ENCODE measurements around the gene CDT1.

- TF ChIP-seq, protein P1, sequence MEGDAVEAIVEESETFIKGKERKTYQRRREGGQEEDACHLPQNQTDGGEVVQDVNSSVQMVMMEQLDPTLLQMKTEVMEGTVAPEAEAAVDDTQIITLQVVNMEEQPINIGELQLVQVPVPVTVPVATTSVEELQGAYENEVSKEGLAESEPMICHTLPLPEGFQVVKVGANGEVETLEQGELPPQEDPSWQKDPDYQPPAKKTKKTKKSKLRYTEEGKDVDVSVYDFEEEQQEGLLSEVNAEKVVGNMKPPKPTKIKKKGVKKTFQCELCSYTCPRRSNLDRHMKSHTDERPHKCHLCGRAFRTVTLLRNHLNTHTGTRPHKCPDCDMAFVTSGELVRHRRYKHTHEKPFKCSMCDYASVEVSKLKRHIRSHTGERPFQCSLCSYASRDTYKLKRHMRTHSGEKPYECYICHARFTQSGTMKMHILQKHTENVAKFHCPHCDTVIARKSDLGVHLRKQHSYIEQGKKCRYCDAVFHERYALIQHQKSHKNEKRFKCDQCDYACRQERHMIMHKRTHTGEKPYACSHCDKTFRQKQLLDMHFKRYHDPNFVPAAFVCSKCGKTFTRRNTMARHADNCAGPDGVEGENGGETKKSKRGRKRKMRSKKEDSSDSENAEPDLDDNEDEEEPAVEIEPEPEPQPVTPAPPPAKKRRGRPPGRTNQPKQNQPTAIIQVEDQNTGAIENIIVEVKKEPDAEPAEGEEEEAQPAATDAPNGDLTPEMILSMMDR (IDR thresholded peaks at IDR 0.05): no peak
- TF ChIP-seq POLR2A (IDR thresholded peaks at IDR 0.05) (no peak), POLR2AphosphoS5 (IDR thresholded peaks at IDR 0.05) (no peak)
Measured at GRCh38 chr16:88798073-88798472, 5.5 kb upstream of the CDT1 start.
